Body of pancreas (tissue), 4 donors: ENCODE results near the gene CCBE1. TPM values are rescaled to one million over a fixed set of nuclear protein-coding genes. Genes with fewer than 3 reads are reported as not detected.

Experiments
- ATAC-seq: fragments of 150-250 bp; one replicate; pipeline ENCODE4 v1.9.1; 2016
- DNase-seq, 4 donors: peaks; one replicate each; pipeline ENCODE4 v3.0.0-alpha.2; 2019
- H3K27ac ChIP-seq, 4 donors: fragments of 200-600 bp; sonication (generic); 1 replicate in 3 of 4; 2 replicates in 1 of 4; pipeline versions ENCODE4 v1.5.1 to v1.6.1; 2016 to 2019; ENCODE audit warnings: mild to moderate bottlenecking in 1 of 4, mixed read lengths in 1 of 4, moderate library complexity in 1 of 4
- H3K27me3 ChIP-seq, 2 donors: fragments of 200-600 bp; sonication (generic); one replicate each; pipeline ENCODE4 v1.6.0; 2016; ENCODE audit warnings: mild to moderate bottlenecking in 1 of 2
- H3K36me3 ChIP-seq, 2 donors: fragments of 200-600 bp; sonication (generic); replicated peaks in 1 of 2; 2 replicates each; pipeline ENCODE4 v1.5.1; 2016; ENCODE audit warnings: low read depth in 2 of 2; ENCODE audit not compliant: insufficient read depth in 1 of 2
- H3K4me1 ChIP-seq: fragments of 200-600 bp; sonication (generic); one replicate; pipeline ENCODE4 v1.6.0; 2016
- H3K4me3 ChIP-seq, 2 donors: fragments of 200-600 bp; sonication (generic); 1 replicate in 1 of 2; 2 replicates in 1 of 2; pipeline ENCODE4 v1.5.1; 2016 to 2019
- H3K9me3 ChIP-seq, 3 donors: fragments of 200-600 bp; sonication (generic); 1 replicate in 2 of 3; 2 replicates in 1 of 3; pipeline ENCODE4 v1.5.1; 2016
- POLR2A ChIP-seq, 3 donors: fragments of 450-650 bp; IDR thresholded peaks; one replicate each; pipeline ENCODE4 v1.6.1; 2016; ENCODE audit warnings: antibody characterized with exemption in 3 of 3, mild to moderate bottlenecking in 2 of 3
- WGBS, 2 donors: methylation state at CpG; one replicate each; pipeline ENCODE4 v1.1.5; 2017; 5-methylcytosine and 5-hydroxymethylcytosine counted together
- intact Hi-C: fragments of 100-400 bp; cut with DNase I; formaldehyde crosslinking; loops from one replicate; pipeline ENCODE4 v1.15.1; 2023
- total RNA-seq, 2 donors: library from RNA; depleted of rRNA; stranded (reverse); fragments of >200 nt; gene quantifications; one replicate each; pipeline ENCODE4 v1.1.0, GENCODE V29; 2016
- TF ChIP-seq, protein P1 (sequence below), 7 experiments: fragments of 450-650 bp in 4 of 7; fragments of 200-600 bp in 3 of 7; sonication (generic) in 3 of 7; IDR thresholded peaks; one replicate each; pipeline ENCODE4 v1.5.1; 2016 to 2019; ENCODE audit warnings: antibody characterized with exemption in 7 of 7

Gene CCBE1
- total RNA-seq, 2 donors from 2014 or later, result 0.99 to 4.4 TPM

DNA sequence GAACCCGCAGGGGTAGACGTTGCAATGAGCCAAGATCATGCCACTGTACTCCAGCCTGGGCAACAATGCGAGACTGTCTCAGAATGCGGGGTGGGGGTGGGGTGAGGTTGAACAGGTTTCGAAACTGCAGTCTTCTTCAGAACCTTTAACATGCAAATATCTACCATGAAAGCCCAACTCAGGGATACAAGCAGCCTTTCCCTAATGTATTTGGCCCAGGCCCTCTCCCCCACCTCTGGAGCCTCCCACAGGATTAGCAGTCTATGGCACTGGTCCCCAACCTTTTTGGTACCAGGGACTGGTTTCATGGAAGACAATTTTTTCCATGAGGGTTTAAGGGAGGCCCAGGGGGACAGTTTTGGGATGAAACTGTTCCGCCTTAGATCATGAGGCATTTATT, 53.5 kb downstream of the CCBE1 start:
- WGBS, 2 donors, result 78 to 87% methylated on average over 3 to 6 of the region's 6 CpGs
- Histone ChIP-seq H3K27ac (no peak overlapping the region), H3K9me3 (no peaks in the 10 kb centered on the region), H3K4me3 (no peak overlapping the region), H3K36me3 (no peaks in the 10 kb centered on the region), H3K4me1 (no peaks in the 10 kb centered on the region), H3K27me3 (no peaks in the 10 kb centered on the region)
- ATAC-seq (no peak), DNase-seq (no peak)
- TF ChIP-seq, protein P1, sequence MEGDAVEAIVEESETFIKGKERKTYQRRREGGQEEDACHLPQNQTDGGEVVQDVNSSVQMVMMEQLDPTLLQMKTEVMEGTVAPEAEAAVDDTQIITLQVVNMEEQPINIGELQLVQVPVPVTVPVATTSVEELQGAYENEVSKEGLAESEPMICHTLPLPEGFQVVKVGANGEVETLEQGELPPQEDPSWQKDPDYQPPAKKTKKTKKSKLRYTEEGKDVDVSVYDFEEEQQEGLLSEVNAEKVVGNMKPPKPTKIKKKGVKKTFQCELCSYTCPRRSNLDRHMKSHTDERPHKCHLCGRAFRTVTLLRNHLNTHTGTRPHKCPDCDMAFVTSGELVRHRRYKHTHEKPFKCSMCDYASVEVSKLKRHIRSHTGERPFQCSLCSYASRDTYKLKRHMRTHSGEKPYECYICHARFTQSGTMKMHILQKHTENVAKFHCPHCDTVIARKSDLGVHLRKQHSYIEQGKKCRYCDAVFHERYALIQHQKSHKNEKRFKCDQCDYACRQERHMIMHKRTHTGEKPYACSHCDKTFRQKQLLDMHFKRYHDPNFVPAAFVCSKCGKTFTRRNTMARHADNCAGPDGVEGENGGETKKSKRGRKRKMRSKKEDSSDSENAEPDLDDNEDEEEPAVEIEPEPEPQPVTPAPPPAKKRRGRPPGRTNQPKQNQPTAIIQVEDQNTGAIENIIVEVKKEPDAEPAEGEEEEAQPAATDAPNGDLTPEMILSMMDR (IDR thresholded peaks at IDR 0.05), result no peak
- TF ChIP-seq POLR2A (IDR thresholded peaks at IDR 0.05), result no peak
- intact Hi-C loops, result no loop called here

DNA sequence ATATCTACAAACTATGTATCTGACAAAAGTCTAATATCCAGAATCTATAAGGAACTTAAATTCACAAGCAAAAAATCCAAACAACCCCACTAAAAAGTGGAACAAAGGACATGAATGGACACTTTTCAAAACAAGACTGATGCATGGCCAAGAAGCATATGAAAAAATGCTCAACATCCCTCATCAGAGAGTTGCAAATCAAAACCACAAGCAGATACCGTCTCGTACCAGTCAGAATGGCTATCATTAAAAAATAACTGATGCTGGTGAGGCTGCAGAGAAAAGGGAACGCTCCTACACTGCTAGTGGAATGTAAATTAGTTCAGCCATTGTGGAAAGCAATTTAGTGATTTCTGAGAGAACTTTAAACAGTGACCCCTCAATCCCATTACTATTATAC, 56.5 kb downstream of the CCBE1 start:
- 77 to 80% methylated on average over 3 of the region's 3 CpGs for WGBS, 2 donors
- H3K4me3 ChIP-seq, result no peak overlapping the region
- TF ChIP-seq, protein P1 (IDR thresholded peaks at IDR 0.05), result no peak
- no peak for TF ChIP-seq POLR2A (IDR thresholded peaks at IDR 0.05)
- ATAC-seq, result no peak
- no peaks in the 10 kb centered on the region for H3K9me3 ChIP-seq
- intact Hi-C loops, result no loop called here
- DNase-seq, result no peak
- H3K27ac ChIP-seq, result no peak overlapping the region
- H3K36me3 ChIP-seq, result no peaks in the 10 kb centered on the region
- no peaks in the 10 kb centered on the region for H3K27me3 ChIP-seq
- no peaks in the 10 kb centered on the region for H3K4me1 ChIP-seq

DNA sequence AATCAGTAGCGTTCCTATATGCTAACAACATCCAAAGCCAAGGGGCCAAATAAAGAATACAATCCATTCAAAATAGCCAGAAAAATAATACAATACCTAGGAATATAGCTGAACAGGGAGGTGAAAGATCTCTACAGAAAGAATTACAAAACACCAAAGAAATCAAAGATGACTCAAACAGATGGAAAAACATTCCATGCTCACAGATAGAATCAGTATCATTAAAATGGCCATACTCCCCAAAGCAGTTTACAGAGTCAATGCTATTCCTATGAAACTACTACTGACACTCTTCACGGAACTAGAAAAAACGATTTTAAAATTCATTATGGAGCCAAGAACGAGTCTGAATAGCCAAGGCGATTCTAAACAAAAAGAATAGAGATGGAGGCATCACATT, 57.4 kb downstream of the CCBE1 start:
- H3K36me3 ChIP-seq, result no peaks in the 10 kb centered on the region
- no peak overlapping the region for H3K4me3 ChIP-seq
- TF ChIP-seq, protein P1 (IDR thresholded peaks at IDR 0.05), result no peak
- TF ChIP-seq POLR2A (IDR thresholded peaks at IDR 0.05), result no peak
- WGBS, 2 donors, result 38 to 39% methylated on average over 5 of the region's 5 CpGs
- no peaks in the 10 kb centered on the region for H3K9me3 ChIP-seq
- no peak for ATAC-seq
- H3K27me3 ChIP-seq, result no peaks in the 10 kb centered on the region
- H3K4me1 ChIP-seq, result no peaks in the 10 kb centered on the region
- DNase-seq, result no peak
- intact Hi-C loops, result no loop called here
- H3K27ac ChIP-seq, result no peak overlapping the region

DNA sequence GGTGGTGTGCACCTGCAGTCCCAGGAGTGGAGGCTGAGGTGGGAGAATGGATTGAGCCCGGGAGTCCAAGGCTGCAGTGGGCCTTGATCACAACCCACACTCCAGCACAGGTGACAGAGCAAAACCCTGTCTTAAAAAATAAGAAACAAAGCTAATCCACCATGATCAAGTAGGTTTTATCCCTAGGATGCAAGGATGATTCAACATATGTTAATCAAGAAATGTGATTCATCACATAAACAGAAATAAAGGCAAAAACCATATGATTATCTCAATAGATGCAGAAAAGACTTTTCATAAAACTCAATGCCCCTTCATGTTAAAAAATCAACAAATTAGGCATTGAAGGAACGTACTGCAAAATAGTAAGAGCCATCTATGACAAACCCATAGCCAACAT, 58.1 kb downstream of the CCBE1 start:
- intact Hi-C loops, result no loop called here
- no peak overlapping the region for H3K27ac ChIP-seq
- 49 to 64% methylated on average over 2 of the region's 2 CpGs for WGBS, 2 donors
- no peaks in the 10 kb centered on the region for H3K36me3 ChIP-seq
- H3K9me3 ChIP-seq, result no peaks in the 10 kb centered on the region
- no peak overlapping the region for H3K4me3 ChIP-seq
- no peaks in the 10 kb centered on the region for H3K4me1 ChIP-seq
- ATAC-seq (no peak), DNase-seq (no peak)
- H3K27me3 ChIP-seq, result no peaks in the 10 kb centered on the region
- TF ChIP-seq, protein P1 (IDR thresholded peaks at IDR 0.05), result no peak
- TF ChIP-seq POLR2A (IDR thresholded peaks at IDR 0.05), result no peak

DNA sequence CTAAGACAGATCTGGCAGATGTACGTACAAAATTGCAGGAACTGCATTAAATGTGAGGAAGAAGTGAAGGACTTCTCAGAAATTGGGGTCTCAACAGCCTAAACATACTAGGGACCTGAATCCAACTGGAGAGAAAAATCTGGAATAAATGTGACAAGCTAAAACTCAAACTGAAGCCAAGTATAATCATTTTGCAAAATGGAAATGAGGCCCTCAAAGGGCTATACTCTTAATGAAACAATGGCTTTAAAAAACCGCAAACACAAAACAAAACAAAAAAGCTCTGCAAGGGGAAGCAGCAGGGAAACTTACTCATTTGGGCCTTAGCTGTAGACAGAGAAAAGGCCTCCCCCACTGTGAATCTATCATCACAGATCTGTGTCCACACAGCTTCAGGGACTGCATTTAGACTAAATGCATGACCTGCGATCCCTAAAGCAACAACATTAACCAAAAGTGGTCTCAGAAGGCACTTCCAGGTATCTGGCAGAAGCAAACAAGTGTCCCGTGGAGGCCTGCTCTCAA, 63.2 kb downstream of the CCBE1 start:
- H3K4me3 ChIP-seq, result no peak overlapping the region
- H3K4me1 ChIP-seq, result no peaks in the 10 kb centered on the region
- TF ChIP-seq, protein P1 (IDR thresholded peaks at IDR 0.05), result no peak
- no peak for TF ChIP-seq POLR2A (IDR thresholded peaks at IDR 0.05)
- DNase-seq (no peak), ATAC-seq (no peak)
- H3K27me3 ChIP-seq, result no peaks in the 10 kb centered on the region
- H3K27ac ChIP-seq, result no peak overlapping the region
- WGBS, 2 donors, result 84 to 88% methylated on average over 4 of the region's 4 CpGs
- no peaks in the 10 kb centered on the region for H3K36me3 ChIP-seq
- intact Hi-C loops, result no loop called here
- H3K9me3 ChIP-seq, result no peaks in the 10 kb centered on the region
